ENCODE results near the gene PNMT.
A peak's percentile ranks its signal among the peaks of the same experiment; 100 is the strongest.
"Not testable (repeated sequence)": the region's sequence is repeated elsewhere in the genome, so short reads cannot be mapped to it uniquely, and the experiment has no call there.

PNMT gene

DNA sequence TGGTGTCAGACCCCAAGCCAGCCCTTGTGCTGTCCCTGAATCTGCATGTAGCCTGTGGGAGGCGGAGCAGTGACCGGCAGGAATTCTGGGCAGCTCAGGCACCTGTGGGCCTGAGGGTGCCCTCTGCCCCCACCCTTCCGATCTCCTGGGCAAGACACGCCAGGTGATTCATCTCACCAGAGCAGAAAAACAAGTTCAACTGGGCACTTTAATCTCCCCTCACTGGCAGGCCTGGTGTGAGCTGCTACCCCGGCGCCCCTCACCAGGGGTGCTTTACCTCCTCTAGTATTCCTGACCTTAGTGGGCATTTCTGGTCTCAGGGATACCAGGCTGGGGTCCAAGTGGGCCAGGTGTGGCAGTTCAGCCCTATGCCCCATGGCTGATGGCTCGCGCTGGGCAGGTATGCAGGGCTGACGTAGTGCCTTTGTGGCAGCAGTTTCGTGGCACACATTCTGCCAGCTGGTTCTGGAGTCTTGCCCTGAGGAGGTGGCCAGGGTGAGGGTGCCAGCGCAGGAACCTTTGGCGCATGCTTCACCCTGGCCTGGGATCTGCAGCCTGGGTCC, 37.6 kb downstream of the PNMT start:
- no peak for DNase-seq (ENCODE audit: low read depth, low spot score)
- no peak overlapping the region for H3K4me3 ChIP-seq (ENCODE audit: insufficient read length, low read depth)
- peaks cover 32% of the 10 kb centered on the region for H3K4me1 ChIP-seq (ENCODE audit: insufficient read depth, insufficient read length)
- peak overlapping the region; percentile 63 for H3K9ac ChIP-seq (ENCODE audit: insufficient read length, low read depth)
- no peak for TF ChIP-seq SUZ12 (IDR thresholded peaks at IDR 0.05; ENCODE audit: extremely low read depth, insufficient read depth, insufficient read length)
- TF ChIP-seq YY1 (IDR thresholded peaks at IDR 0.05; ENCODE audit: insufficient read depth, insufficient read length): no peak
- no peak for TF ChIP-seq ZNF274 (IDR thresholded peaks at IDR 0.05; ENCODE audit: low read depth, low read length)
- H3K36me3 ChIP-seq (ENCODE audit: insufficient read depth, insufficient read length, low read length): peaks cover 63% of the 10 kb centered on the region
- no peaks in the 10 kb centered on the region for H3K9me3 ChIP-seq (ENCODE audit: insufficient read depth, low read length)
- H3K27me3 ChIP-seq (ENCODE audit: insufficient read depth, insufficient read length): no peaks in the 10 kb centered on the region

DNA sequence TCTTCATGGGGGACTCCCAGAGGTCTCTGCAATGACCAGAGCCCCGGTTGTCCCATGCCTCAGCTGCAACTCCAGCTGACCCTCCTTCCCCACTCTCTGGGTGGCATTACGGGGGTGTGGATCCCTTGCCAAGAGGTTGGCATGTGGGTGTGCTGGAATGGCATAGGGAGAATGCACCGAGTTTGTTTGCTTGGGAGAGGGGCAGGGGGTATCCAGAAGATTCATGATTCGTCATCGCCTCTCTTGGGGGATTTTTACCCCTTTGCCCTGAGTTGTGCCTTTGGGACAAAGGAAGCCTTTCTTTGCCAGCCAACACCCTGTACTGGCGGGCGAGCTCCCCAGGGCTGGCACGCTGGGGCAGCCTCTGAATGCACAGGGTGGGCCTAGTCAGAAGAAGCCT, 38.1 kb downstream of the PNMT start:
- Histone ChIP-seq H3K4me1 (ENCODE audit: insufficient read depth, insufficient read length) (peaks cover 28% of the 10 kb centered on the region), H3K4me3 (ENCODE audit: insufficient read length, low read depth) (no peak overlapping the region), H3K9me3 (ENCODE audit: insufficient read depth, low read length) (no peaks in the 10 kb centered on the region), H3K27me3 (ENCODE audit: insufficient read depth, insufficient read length) (no peaks in the 10 kb centered on the region), H3K9ac (ENCODE audit: insufficient read length, low read depth) (no peak overlapping the region), H3K36me3 (ENCODE audit: insufficient read depth, insufficient read length, low read length) (peaks cover 66% of the 10 kb centered on the region)
- TF ChIP-seq ZNF274 (IDR thresholded peaks at IDR 0.05; ENCODE audit: low read depth, low read length) (no peak), YY1 (IDR thresholded peaks at IDR 0.05; ENCODE audit: insufficient read depth, insufficient read length) (no peak), SUZ12 (IDR thresholded peaks at IDR 0.05; ENCODE audit: extremely low read depth, insufficient read depth, insufficient read length) (no peak)
- DNase-seq (ENCODE audit: low read depth, low spot score): no peak

GRCh38 chr17:39706921-39707337, 38.7 kb downstream of the PNMT start:
- Histone ChIP-seq H3K36me3 (ENCODE audit: insufficient read depth, insufficient read length, low read length) (peaks cover 69% of the 10 kb centered on the region), H3K9ac (ENCODE audit: insufficient read length, low read depth) (no peak overlapping the region), H3K27me3 (ENCODE audit: insufficient read depth, insufficient read length) (no peaks in the 10 kb centered on the region), H3K9me3 (ENCODE audit: insufficient read depth, low read length) (no peaks in the 10 kb centered on the region), H3K4me1 (ENCODE audit: insufficient read depth, insufficient read length) (peaks cover 24% of the 10 kb centered on the region), H3K4me3 (ENCODE audit: insufficient read length, low read depth) (no peak overlapping the region)
- DNase-seq (ENCODE audit: low read depth, low spot score): no peak
- no peak for TF ChIP-seq SUZ12 (IDR thresholded peaks at IDR 0.05; ENCODE audit: extremely low read depth, insufficient read depth, insufficient read length)
- TF ChIP-seq YY1 (IDR thresholded peaks at IDR 0.05; ENCODE audit: insufficient read depth, insufficient read length): no peak
- no peak for TF ChIP-seq ZNF274 (IDR thresholded peaks at IDR 0.05; ENCODE audit: low read depth, low read length)

- Histone ChIP-seq H3K9me3 (ENCODE audit: insufficient read depth, low read length) (no peaks in the 10 kb centered on the region), H3K9ac (ENCODE audit: insufficient read length, low read depth) (no peak overlapping the region), H3K4me3 (ENCODE audit: insufficient read length, low read depth) (no peak overlapping the region), H3K4me1 (ENCODE audit: insufficient read depth, insufficient read length) (peaks cover 18% of the 10 kb centered on the region), H3K27me3 (ENCODE audit: insufficient read depth, insufficient read length) (no peaks in the 10 kb centered on the region), H3K36me3 (ENCODE audit: insufficient read depth, insufficient read length, low read length) (peaks cover 73% of the 10 kb centered on the region)
- TF ChIP-seq SUZ12 (IDR thresholded peaks at IDR 0.05; ENCODE audit: extremely low read depth, insufficient read depth, insufficient read length) (no peak), YY1 (IDR thresholded peaks at IDR 0.05; ENCODE audit: insufficient read depth, insufficient read length) (no peak), ZNF274 (IDR thresholded peaks at IDR 0.05; ENCODE audit: low read depth, low read length) (no peak)
- DNase-seq (ENCODE audit: low read depth, low spot score): no peak
These were observed 41.2 kb downstream of the PNMT start for GRCh38 chr17:39709319-39709997.

DNA sequence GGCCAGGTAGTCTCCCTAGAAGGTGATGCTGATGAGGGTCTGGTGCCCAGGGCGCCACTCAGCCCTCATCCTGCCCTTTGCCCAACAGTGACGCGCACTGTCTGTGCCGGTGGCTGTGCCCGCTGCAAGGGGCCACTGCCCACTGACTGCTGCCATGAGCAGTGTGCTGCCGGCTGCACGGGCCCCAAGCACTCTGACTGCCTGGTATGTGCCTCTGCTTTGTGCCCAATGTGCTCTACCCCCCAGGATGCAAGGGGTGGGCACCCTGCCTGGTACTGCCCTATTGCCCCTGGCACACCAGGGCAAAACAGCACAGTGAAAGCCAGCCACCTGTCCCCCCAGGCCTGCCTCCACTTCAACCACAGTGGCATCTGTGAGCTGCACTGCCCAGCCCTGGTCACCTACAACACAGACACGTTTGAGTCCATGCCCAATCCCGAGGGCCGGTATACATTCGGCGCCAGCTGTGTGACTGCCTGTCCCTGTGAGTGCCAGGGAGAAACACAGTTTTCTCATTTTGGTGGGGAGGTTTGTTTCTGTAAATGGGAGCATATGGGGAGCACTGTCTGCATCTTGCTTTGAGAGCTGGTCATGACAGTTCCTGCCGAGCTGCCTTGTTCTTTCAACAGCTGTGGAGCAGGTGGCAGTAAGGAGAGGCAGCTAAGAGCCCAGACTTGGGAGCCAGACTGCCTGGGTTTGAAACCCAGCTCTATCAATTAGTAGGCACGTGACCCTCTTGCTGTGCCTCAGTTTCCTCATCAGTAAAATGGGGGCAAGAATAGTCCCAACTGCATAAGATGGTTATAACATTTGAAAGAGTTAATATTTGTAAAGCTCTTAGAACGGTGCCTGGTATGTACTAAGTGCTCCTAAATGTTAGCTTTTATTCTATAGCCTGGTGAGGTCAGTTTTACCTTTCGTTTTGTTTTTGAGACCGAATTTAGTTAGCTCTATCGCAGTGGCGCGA, 42.0 kb downstream of the PNMT start:
- DNase-seq (ENCODE audit: low read depth, low spot score): no peak
- TF ChIP-seq ZNF274 (IDR thresholded peaks at IDR 0.05; ENCODE audit: low read depth, low read length): no peak
- no peak for TF ChIP-seq SUZ12 (IDR thresholded peaks at IDR 0.05; ENCODE audit: extremely low read depth, insufficient read depth, insufficient read length)
- no peak for TF ChIP-seq YY1 (IDR thresholded peaks at IDR 0.05; ENCODE audit: insufficient read depth, insufficient read length)
- Histone ChIP-seq H3K4me1 (ENCODE audit: insufficient read depth, insufficient read length) (peaks cover 10% of the 10 kb centered on the region), H3K36me3 (ENCODE audit: insufficient read depth, insufficient read length, low read length) (peaks cover 78% of the 10 kb centered on the region), H3K9me3 (ENCODE audit: insufficient read depth, low read length) (no peaks in the 10 kb centered on the region), H3K4me3 (ENCODE audit: insufficient read length, low read depth) (no peak overlapping the region), H3K9ac (ENCODE audit: insufficient read length, low read depth) (no peak overlapping the region), H3K27me3 (ENCODE audit: insufficient read depth, insufficient read length) (no peaks in the 10 kb centered on the region)

DNA sequence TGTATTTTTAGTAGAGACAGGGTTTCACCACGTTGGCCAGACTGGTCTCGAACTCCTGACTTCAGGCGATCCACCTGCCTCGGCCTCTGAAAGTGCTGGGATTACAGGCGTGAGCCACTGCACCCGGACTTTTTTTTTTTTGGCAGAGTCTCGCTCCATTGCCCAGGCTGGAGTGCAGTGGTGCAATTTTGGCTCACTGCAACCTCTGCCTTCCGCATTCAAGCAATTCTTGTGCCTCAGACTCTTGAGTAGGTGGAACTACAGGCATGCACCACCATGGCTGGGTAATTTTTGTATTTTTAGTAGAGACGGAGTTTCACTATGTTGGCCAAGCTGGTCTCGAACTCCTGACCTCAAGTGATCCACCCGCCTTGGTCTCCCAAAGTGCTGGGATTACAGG, 42.8 kb downstream of the PNMT start:
- H3K4me3 ChIP-seq (ENCODE audit: insufficient read length, low read depth); H3K9me3 ChIP-seq (ENCODE audit: insufficient read depth, low read length); DNase-seq (ENCODE audit: low read depth, low spot score); H3K4me1 ChIP-seq (ENCODE audit: insufficient read depth, insufficient read length); H3K9ac ChIP-seq (ENCODE audit: insufficient read length, low read depth); H3K27me3 ChIP-seq (ENCODE audit: insufficient read depth, insufficient read length): not testable (repeated sequence)
- H3K36me3 ChIP-seq (ENCODE audit: insufficient read depth, insufficient read length, low read length): peaks cover 82% of the 10 kb centered on the region

DNA sequence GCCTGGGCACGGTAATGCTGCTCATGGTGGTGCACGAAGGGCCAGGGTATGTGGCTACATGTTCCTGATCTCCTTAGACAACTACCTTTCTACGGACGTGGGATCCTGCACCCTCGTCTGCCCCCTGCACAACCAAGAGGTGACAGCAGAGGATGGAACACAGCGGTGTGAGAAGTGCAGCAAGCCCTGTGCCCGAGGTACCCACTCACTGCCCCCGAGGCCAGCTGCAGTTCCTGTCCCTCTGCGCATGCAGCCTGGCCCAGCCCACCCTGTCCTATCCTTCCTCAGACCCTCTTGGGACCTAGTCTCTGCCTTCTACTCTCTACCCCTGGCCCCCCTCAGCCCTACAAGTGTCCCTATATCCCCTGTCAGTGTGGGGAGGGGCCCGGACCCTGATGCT, 43.6 kb downstream of the PNMT start:
- H3K36me3 ChIP-seq (ENCODE audit: insufficient read depth, insufficient read length, low read length): peaks cover 83% of the 10 kb centered on the region
- DNase-seq (ENCODE audit: low read depth, low spot score): no peak

More for the DNA sequence above, 43.6 kb downstream of the PNMT start:
- Histone ChIP-seq H3K9ac (ENCODE audit: insufficient read length, low read depth) (no peak overlapping the region), H3K27me3 (ENCODE audit: insufficient read depth, insufficient read length) (no peaks in the 10 kb centered on the region), H3K4me3 (ENCODE audit: insufficient read length, low read depth) (no peak overlapping the region), H3K9me3 (ENCODE audit: insufficient read depth, low read length) (no peaks in the 10 kb centered on the region), H3K4me1 (ENCODE audit: insufficient read depth, insufficient read length) (peaks cover 6% of the 10 kb centered on the region)
- no peak for TF ChIP-seq YY1 (IDR thresholded peaks at IDR 0.05; ENCODE audit: insufficient read depth, insufficient read length)
- no peak for TF ChIP-seq SUZ12 (IDR thresholded peaks at IDR 0.05; ENCODE audit: extremely low read depth, insufficient read depth, insufficient read length)
- TF ChIP-seq ZNF274 (IDR thresholded peaks at IDR 0.05; ENCODE audit: low read depth, low read length): no peak

All from NT2/D1 (cell line).